ENCODE measurements around the gene ZNF281. TPM values are rescaled to one million over a fixed set of nuclear protein-coding genes. Genes with fewer than 3 reads are reported as not detected.

Gene ZNF281
- total RNA-seq, 1 experiment from 2014 or later: 23.3 TPM

- no peak for ATAC-seq
- intact Hi-C loops (cut with micrococcal nuclease): no loop called here
- RAD21 ChIA-PET (ENCODE audit: low non-redundant PET in 1 of 2, low total read pairs in 2 of 2, uncharacterized antibody in 2 of 2, unreplicated experiment in 2 of 2): no interaction called here
Measured at GRCh38 chr1:200379432-200379757, 30.4 kb downstream of the ZNF281 start.

DNA sequence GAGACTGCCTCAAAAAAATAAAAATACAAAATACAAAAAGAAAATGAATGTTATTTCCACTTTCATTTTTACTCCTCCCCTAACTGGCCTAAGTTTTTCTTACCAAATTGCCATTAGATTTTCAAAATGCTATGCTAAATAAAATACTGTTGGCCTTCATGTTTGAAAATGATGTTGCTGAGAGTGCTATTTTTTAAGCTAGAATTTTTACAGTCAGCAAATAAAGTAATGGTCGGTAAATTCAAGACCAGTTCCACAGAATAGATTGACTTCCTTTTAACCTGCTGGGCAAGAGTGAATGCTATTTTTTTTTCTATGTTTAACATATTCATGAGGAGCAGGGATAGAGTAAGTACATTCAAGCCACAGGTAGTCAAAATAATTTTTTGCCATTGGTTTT lies 31.7 kb downstream of the ZNF281 start:
- Histone ChIP-seq H3K27ac (ENCODE audit: low read depth, low read length) (no peak overlapping the region), H3K27me3 (ENCODE audit: insufficient read depth, low read length) (no peaks in the 10 kb centered on the region), H3K79me2 (ENCODE audit: insufficient read depth, low read length) (no peaks in the 10 kb centered on the region), H2AFZ (ENCODE audit: low read depth, low read length, poor library complexity, severe bottlenecking) (no peak overlapping the region), H3K9me3 (ENCODE audit: control insufficient read depth in 1 of 2, insufficient read depth in 1 of 2, low read depth in 1 of 2, low read length in 2 of 2) (no peaks in the 10 kb centered on the region), H3K4me2 (ENCODE audit: low read length) (no peak overlapping the region), H3K9me2 (ENCODE audit: insufficient read depth) (no peaks in the 10 kb centered on the region), H3K9ac (ENCODE audit: low read length) (no peak overlapping the region), H3K4me3 (replicated peaks in 1 of 2; ENCODE audit: low read depth in 1 of 2, low read length in 2 of 2) (no peak overlapping the region), H4K20me1 (ENCODE audit: insufficient read depth) (no peaks in the 10 kb centered on the region), H3K4me1 (ENCODE audit: control insufficient read depth in 1 of 2, insufficient read depth in 2 of 2, low read length in 2 of 2) (peaks cover 0 to 19% of the 10 kb centered on the region in 2 experiments; a peak in 2 of 4 replicates), H3K36me3 (ENCODE audit: control insufficient read depth in 1 of 2, insufficient read depth in 2 of 2, low read length in 2 of 2) (no peaks in the 10 kb centered on the region)
- TF ChIP-seq SIN3A (IDR thresholded peaks at IDR 0.05; ENCODE audit: low read depth) (no peak), TCF7L2 (IDR thresholded peaks at IDR 0.05; ENCODE audit: borderline replicate concordance, extremely low read depth, insufficient read depth, insufficient read length) (no peak), EZH2phosphoT487 (IDR thresholded peaks at IDR 0.05; ENCODE audit: borderline replicate concordance) (no peak)
- ChIA-PET RAD21 (ENCODE audit: low non-redundant PET in 1 of 2, low total read pairs in 2 of 2, uncharacterized antibody in 2 of 2, unreplicated experiment in 2 of 2) (no interaction called here), CTCF (no interaction called here), POLR2A (no interaction called here)
- no peak for DNase-seq (ENCODE audit: low read depth, low spot score)
- BruUV-seq (replicated peaks): no TSS peak
- no peak for ATAC-seq
- intact Hi-C loops (cut with micrococcal nuclease): no loop called here

More at GRCh38 chr1:200379432-200379757, 30.4 kb downstream of the ZNF281 start:
- Histone ChIP-seq H3K4me2 (ENCODE audit: low read length) (0 out of 2 replicates have a peak overlapping the region, but pooled peaks have one; percentile 2), H3K4me3 (replicated peaks in 1 of 2; ENCODE audit: low read depth in 1 of 2, low read length in 2 of 2) (no peak overlapping the region), H3K9me2 (ENCODE audit: insufficient read depth) (no peaks in the 10 kb centered on the region), H3K79me2 (ENCODE audit: insufficient read depth, low read length) (no peaks in the 10 kb centered on the region), H3K36me3 (ENCODE audit: control insufficient read depth in 1 of 2, insufficient read depth in 2 of 2, low read length in 2 of 2) (no peaks in the 10 kb centered on the region), H4K20me1 (ENCODE audit: insufficient read depth) (no peaks in the 10 kb centered on the region), H2AFZ (ENCODE audit: low read depth, low read length, poor library complexity, severe bottlenecking) (no peak overlapping the region), H3K27ac (ENCODE audit: low read depth, low read length) (no peak overlapping the region), H3K9ac (ENCODE audit: low read length) (no peak overlapping the region), H3K9me3 (ENCODE audit: control insufficient read depth in 1 of 2, insufficient read depth in 1 of 2, low read depth in 1 of 2, low read length in 2 of 2) (no peaks in the 10 kb centered on the region), H3K4me1 (ENCODE audit: control insufficient read depth in 1 of 2, insufficient read depth in 2 of 2, low read length in 2 of 2) (peaks cover 0 to 14% of the 10 kb centered on the region in 2 experiments; a peak in 2 of 4 replicates), H3K27me3 (ENCODE audit: insufficient read depth, low read length) (no peaks in the 10 kb centered on the region)
- no TSS peak for BruUV-seq (replicated peaks)
- no peak for DNase-seq (ENCODE audit: low read depth, low spot score)
- POLR2A ChIA-PET: no interaction called here
- CTCF ChIA-PET: no interaction called here
- TF ChIP-seq ELF1 (IDR thresholded peaks at IDR 0.05; ENCODE audit: borderline replicate concordance, low read depth): no peak
- TF ChIP-seq SRF (IDR thresholded peaks at IDR 0.05; ENCODE audit: low read depth): peak; percentile 66; the same call in 1 of the 2 replicates
- no peak for TF ChIP-seq EZH2 (IDR thresholded peaks at IDR 0.05)

All from HCT116 (cell line).